Activated T-cell treated with anti-CD3 and anti-CD28 coated beads for 24 hours (primary cell): Measurements from ENCODE around the gene ACOXL.

Experiments
- DNase-seq: peaks from one replicate; pipeline ENCODE4 v3.0.0-alpha.2; 2020; ENCODE audit warnings: low read depth

Gene ACOXL

DNA sequence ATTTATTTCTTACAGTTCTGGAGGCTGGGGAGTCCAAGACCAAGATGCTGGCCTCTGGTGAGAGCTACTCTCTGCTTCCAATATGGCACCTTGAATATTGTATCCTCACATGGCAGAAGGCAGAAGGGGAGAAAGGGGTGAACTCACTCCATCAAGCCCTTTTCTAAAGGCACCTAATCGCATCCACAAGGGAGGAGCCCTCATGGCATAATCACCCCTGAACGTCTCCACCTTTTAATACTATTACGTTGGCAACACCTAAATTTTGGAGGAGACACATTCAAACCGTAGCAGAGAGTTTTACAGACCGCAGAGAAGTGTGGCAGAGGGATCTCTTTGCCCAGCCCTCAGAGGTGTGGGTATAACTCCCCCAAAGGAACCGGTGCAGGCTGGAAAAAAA lies 245.8 kb downstream of the ACOXL start:
- DNase-seq = no peak

- DNase-seq = no peak
Measured at GRCh38 chr2:110978756-110979470, 246.5 kb downstream of the ACOXL start.

- DNase-seq = no peak
Measured at GRCh38 chr2:110979471-110980338, 247.3 kb downstream of the ACOXL start.

GRCh38 chr2:110980339-110981062 lies 248.1 kb downstream of the ACOXL start:
- DNase-seq = no peak

GRCh38 chr2:110983133-110983532 lies 250.8 kb downstream of the ACOXL start:
- no peak for DNase-seq

DNA sequence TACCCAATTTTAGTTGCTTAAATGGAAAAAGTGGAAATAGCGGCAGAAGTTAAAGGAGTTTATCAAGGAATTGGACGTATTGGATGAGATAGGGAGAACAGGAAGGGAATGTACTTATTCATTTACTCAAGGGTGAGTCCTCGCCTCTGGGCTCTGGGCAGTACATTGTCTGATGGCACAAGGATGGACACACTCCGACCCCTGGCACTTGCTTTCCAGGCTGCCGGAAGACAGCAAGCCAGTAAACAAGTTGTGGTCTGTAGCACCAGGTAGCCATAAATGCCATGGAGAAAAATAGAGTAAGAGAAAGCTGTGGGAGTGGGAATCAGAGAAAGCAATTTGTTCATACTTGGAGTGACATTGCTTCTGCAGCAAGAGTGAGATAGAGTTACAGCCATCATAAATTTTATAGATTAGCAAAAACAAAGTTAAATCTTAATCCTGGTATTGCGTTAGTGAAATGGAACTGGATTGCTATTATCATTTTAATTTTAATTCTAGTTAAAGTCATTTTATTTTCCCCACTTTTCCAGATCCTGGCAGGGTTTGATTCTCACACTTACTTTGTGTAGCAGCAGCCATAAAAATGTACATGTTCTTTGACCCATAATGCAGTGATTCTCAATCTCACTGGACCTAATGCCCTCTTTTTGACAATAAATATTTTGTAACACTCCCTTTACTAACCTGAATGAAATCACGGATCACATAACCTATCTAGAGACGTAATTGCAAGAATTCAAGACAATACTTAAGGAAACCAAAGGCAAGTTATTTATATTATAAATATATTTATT lies 252.5 kb downstream of the ACOXL start:
- DNase-seq = no peak

- no peak for DNase-seq
Measured at GRCh38 chr2:110990440-110990839, 258.1 kb downstream of the ACOXL start.

- DNase-seq = no peak
Measured at GRCh38 chr2:110991911-110992310, 259.5 kb downstream of the ACOXL start.

- no peak for DNase-seq
Measured at GRCh38 chr2:110992886-110993285, 260.5 kb downstream of the ACOXL start.

DNA sequence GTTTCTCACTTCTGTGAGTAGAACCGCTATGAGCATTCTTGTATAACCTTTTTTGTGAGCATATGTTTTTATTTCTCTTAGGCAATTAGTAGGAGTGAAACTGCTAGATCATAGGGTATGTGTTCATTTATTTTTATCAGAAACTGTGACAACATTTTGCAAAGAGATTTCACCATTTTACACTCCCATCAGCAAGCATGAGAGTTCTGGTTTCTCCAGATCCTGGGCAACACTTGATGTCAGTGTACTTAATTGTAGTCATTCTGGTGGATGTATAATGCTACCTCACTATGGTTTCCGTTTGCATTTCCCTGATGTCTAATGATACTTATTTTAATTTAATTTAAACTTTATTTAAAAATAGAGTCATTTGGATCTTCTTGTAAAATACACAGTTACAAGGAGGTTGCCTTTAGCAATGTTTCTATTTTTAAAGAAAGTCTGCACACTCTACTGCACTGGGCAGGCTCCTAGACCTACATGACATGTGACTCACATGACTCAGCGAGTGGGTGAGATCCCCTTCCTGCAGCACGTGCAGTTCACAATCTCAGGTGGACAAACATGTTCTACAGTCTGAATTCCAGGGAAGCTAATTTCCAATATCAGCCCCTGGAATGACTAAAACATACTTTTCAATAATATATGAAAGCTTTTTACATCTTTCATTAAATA lies 261.3 kb downstream of the ACOXL start:
- DNase-seq = no peak

GRCh38 chr2:110994250-110994961 lies 262.0 kb downstream of the ACOXL start:
- no peak for DNase-seq

DNA sequence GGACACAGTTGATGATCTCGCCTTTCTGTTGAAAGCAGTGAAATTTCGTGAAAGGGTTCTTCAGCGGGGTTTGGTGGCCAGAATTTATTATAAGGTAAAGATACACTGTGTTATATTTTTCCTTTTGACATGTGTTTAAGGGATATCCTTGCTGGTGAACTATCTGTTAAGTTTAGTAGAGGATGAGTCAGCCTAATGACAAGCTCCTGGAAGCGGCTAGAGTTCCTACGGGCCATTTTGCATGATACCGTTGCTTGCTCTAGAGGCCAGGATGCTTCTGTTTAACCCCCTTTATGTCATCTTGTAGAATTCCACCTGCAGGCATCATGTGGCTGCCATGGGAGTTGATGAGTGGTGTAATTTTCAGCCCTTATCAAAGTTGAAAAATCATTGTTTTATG lies 263.5 kb downstream of the ACOXL start:
- no peak for DNase-seq

- no peak for DNase-seq
Measured at GRCh38 chr2:110997331-110998045, 265.1 kb downstream of the ACOXL start.

DNA sequence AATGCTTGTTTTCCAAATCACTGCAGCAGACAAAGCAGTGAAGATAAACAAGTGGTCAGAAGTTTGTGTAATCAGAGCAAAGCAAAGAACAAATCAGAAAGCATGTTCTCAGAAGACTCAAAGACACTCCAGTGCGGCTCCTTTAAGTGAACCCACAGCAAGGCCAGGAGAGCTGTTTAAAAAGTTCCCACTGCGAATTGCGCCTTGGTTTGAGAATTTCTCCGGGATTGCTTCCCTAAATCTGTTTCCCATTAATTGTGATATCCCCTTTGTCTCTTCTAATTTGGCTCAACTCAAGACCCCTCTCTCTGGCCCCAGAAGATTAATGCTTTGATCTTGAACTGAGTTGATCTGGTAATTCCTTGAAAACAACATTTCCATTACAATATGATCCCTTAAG lies 265.9 kb downstream of the ACOXL start:
- DNase-seq = no peak

DNA sequence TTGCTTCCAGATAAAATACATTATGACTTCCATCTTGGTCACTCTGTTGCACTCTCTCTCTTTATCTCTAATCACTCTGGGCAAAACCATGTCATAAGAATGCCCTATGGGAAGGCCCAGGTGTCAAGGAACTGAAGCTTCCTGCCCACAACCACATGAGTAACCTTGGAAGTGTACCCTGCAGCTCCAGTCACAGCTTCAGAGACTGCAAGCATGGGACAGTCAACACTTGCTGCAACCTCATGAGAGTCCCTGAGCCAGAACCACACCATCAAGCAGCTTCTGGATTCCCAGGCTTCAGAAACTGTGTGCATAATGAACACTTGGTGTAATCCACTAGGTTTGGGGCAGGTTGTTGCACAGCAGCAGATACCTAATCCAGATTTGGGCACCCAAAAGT lies 267.3 kb downstream of the ACOXL start:
- DNase-seq = no peak

DNA sequence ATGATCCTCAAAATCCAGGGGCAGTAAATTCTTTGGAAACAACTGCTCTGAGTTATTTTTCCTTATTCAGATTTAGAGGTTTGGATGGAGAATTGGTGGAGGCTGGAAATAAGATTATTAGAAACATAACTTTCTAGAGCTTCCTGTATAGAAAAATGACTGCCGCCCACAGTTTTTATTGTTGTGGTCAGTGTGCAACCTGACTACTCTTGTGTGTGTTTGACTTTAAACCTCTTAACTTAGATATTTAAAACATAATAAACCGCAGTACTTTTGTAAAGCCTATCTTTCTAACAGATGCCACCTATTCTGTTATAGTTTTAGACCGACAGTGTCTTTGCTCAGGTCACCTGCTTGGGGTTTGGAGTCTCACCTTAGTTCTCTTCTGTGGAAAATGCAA lies 272.9 kb downstream of the ACOXL start:
- no peak for DNase-seq

DNA sequence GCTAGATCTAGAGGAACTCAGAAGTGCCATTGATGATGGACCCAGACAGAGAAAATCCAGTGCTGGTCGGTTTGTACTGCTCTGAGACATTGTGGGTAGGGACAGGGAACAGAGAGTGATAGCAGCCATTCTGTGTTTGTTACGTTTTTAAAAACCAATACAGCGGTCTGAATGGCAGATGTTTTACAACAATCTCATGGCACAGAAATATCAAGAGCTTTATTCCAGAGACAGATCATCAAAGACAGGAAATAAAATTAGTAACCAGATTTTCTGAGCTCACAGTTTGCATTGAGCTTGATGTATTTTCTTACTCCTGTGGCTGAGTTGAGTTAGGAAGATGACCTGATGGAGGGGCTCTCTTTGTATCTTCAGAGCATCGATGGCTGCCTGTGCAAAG lies 273.4 kb downstream of the ACOXL start:
- DNase-seq = no peak

GRCh38 chr2:111007757-111008688 lies 275.6 kb downstream of the ACOXL start:
- DNase-seq = no peak

- DNase-seq = no peak
Measured at GRCh38 chr2:111011218-111011617, 278.8 kb downstream of the ACOXL start.
